ENCODE results near the gene NAV3. TPM values are rescaled to one million over a fixed set of nuclear protein-coding genes. Genes with fewer than 3 reads are reported as not detected.

NAV3 gene
- total RNA-seq, 1 experiment from 2014 or later = 3.0 TPM

GRCh38 chr12:78121969-78122610, 291.4 kb downstream of the NAV3 start:
- Histone ChIP-seq H3K79me1 (ENCODE audit: insufficient read depth, low read depth, low read length, poor library complexity, severe bottlenecking) (no peaks in the 10 kb centered on the region), H3K9ac (ENCODE audit: extremely low read depth, insufficient read length, low read length) (no peak overlapping the region), H3K23ac (ENCODE audit: insufficient read length, low read depth, low read length) (no peak overlapping the region), H2AFZ (ENCODE audit: low read length) (no peak overlapping the region), H2BK5ac (ENCODE audit: insufficient read length, low read length) (no peak overlapping the region), H3K14ac (ENCODE audit: insufficient read depth, low read length) (no peak overlapping the region), H3K79me2 (ENCODE audit: insufficient read depth, low read length) (no peaks in the 10 kb centered on the region), H3K56ac (ENCODE audit: insufficient read length, low read depth, low read length) (no peak overlapping the region), H4K91ac (ENCODE audit: insufficient read length, low read depth, low read length) (no peak overlapping the region), H3K9me3 (ENCODE audit: control insufficient read depth, low read depth, low read length) (no peaks in the 10 kb centered on the region), H3K4me2 (ENCODE audit: insufficient read depth, insufficient read length, low read length) (no peak overlapping the region), H4K5ac (ENCODE audit: insufficient read length, low read depth, low read length) (no peak overlapping the region), H4K20me1 (ENCODE audit: control insufficient read depth, insufficient read depth, insufficient read length) (no peaks in the 10 kb centered on the region), H2AK5ac (ENCODE audit: insufficient read length, low read length) (no peak overlapping the region), H3K18ac (ENCODE audit: insufficient read length, low read depth, low read length) (no peak overlapping the region), H2BK20ac (ENCODE audit: low read depth, low read length, poor library complexity, severe bottlenecking) (no peak overlapping the region), H4K8ac (replicated peaks; ENCODE audit: insufficient read length, low read depth, low read length) (no peak overlapping the region), H3K4ac (ENCODE audit: low read depth, low read length) (no peak overlapping the region), H2BK120ac (ENCODE audit: low read depth, low read length, poor library complexity, severe bottlenecking) (no peak overlapping the region), H3K23me2 (ENCODE audit: insufficient read length, low read depth, low read length, poor library complexity, severe bottlenecking) (no peaks in the 10 kb centered on the region), H3K4me1 (ENCODE audit: insufficient read depth, low read length) (no peaks in the 10 kb centered on the region; the same call in 1 of the 2 replicates), H3K27ac (ENCODE audit: insufficient read length, low read depth, low read length) (no peak overlapping the region), H2BK12ac (ENCODE audit: insufficient read length, low read depth, low read length) (no peak overlapping the region), H3T11ph (ENCODE audit: low read length) (no peak overlapping the region), H3K27me3 (ENCODE audit: insufficient read depth, low read length) (no peaks in the 10 kb centered on the region), H2BK15ac (ENCODE audit: low read depth, low read length) (no peak overlapping the region)
- Mint-ChIP-seq H3K9me3 (no peaks in the 10 kb centered on the region), H3K36me3 (ENCODE audit: insufficient read depth in 1 of 3, low read depth in 3 of 3) (no peaks in the 10 kb centered on the region), H3K4me1 (peaks cover 3% of the 10 kb centered on the region in 2 experiments), H3K27me3 (ENCODE audit: low read depth) (no peaks in the 10 kb centered on the region), H3K4me3 (no peak overlapping the region), H3K27ac (0 out of 7 replicates have a peak overlapping the region, but pooled peaks of 1 of the 3 experiments have one; percentile 51)
- WGBS (ENCODE audit: extremely low coverage, insufficient read length, low lambda C conversion rate) = no CpG with 5 or more reads among the region's 16 CpGs
- TF ChIP-seq, protein P1, sequence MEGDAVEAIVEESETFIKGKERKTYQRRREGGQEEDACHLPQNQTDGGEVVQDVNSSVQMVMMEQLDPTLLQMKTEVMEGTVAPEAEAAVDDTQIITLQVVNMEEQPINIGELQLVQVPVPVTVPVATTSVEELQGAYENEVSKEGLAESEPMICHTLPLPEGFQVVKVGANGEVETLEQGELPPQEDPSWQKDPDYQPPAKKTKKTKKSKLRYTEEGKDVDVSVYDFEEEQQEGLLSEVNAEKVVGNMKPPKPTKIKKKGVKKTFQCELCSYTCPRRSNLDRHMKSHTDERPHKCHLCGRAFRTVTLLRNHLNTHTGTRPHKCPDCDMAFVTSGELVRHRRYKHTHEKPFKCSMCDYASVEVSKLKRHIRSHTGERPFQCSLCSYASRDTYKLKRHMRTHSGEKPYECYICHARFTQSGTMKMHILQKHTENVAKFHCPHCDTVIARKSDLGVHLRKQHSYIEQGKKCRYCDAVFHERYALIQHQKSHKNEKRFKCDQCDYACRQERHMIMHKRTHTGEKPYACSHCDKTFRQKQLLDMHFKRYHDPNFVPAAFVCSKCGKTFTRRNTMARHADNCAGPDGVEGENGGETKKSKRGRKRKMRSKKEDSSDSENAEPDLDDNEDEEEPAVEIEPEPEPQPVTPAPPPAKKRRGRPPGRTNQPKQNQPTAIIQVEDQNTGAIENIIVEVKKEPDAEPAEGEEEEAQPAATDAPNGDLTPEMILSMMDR (conservative IDR thresholded peaks at IDR 0.05) = no peak
- DNase-seq = no peak
